Testis (tissue), 3 donors: ENCODE measurements around the gene C13orf42. TPM values are rescaled to one million over a fixed set of nuclear protein-coding genes. Genes with fewer than 3 reads are reported as not detected.

Experiments
- DNase-seq: peaks from one replicate; pipeline ENCODE4 v3.0.0-alpha.2; 2019
- H3K27ac ChIP-seq, 2 donors: fragments of 200-600 bp; sonication (generic); one replicate each; pipeline ENCODE4 v1.5.1; 2019
- H3K27me3 ChIP-seq: fragments of 200-600 bp; sonication (generic); one replicate; pipeline ENCODE4 v1.5.1; 2019
- H3K36me3 ChIP-seq: fragments of 200-600 bp; sonication (generic); one replicate; pipeline ENCODE4 v1.5.1; 2017; ENCODE audit warnings: low read depth; ENCODE audit errors: missing control alignments
- H3K4me1 ChIP-seq: fragments of 200-600 bp; sonication (generic); one replicate; pipeline ENCODE4 v1.5.1; 2019
- H3K4me3 ChIP-seq, 2 donors: fragments of 200-600 bp; sonication (generic); one replicate each; pipeline ENCODE4 v1.5.1; 2017 to 2019
- H3K9me3 ChIP-seq: fragments of 200-600 bp; sonication (generic); one replicate; pipeline ENCODE4 v1.5.1; 2017
- CTCF ChIP-seq, 3 experiments: fragments of 450-650 bp in 2 of 3; fragments of 200-600 bp in 1 of 3; sonication (generic) in 1 of 3; IDR thresholded peaks; one replicate each; pipeline ENCODE4 v1.5.1; 2016 to 2019; ENCODE audit warnings: antibody characterized with exemption in 3 of 3, mild to moderate bottlenecking in 2 of 3, moderate library complexity in 1 of 3
- POLR2A ChIP-seq: fragments of 450-650 bp; IDR thresholded peaks from one replicate; pipeline ENCODE4 v1.6.1; 2017; ENCODE audit warnings: antibody characterized with exemption, mild to moderate bottlenecking, moderate library complexity
- WGBS, 2 donors: methylation state at CpG; one replicate each; pipeline ENCODE4 v1.1.5; 2018; 5-methylcytosine and 5-hydroxymethylcytosine counted together
- intact Hi-C: fragments of 100-400 bp; cut with DNase I; formaldehyde crosslinking; loops from one replicate; pipeline ENCODE4 v1.15.1; 2023; ENCODE audit warnings: low total_unique reads
- polyA plus RNA-seq: library from polyadenylated mRNA; stranded (reverse); fragments of 350-450 nt; fragmentation: Illumina TruSeq; extraction: RNeasy Lipid Tissue Mini Kit (QIAGEN cat#74804); gene quantifications from one replicate; pipeline ENCODE4 v1.2.3, GENCODE V29; 2014; ENCODE audit warnings: low read depth, low replicate concordance; ENCODE audit not compliant: insufficient read depth
- total RNA-seq, 2 donors: library from RNA; depleted of rRNA; stranded (reverse); fragments of >200 nt; gene quantifications; one replicate each; pipeline ENCODE4 v1.2.3, GENCODE V29; 2016

Gene C13orf42
- total and polyA plus RNA-seq, 3 donors from 2014 or later, result 0.65 to 1.9 (median 1.8) TPM

GRCh38 chr13:51050021-51050830, 60.8 kb downstream of the C13orf42 start:
- intact Hi-C loops, result no loop called here
- no peaks in the 10 kb centered on the region for H3K4me1 ChIP-seq
- no peaks in the 10 kb centered on the region for H3K27me3 ChIP-seq
- WGBS, 2 donors, result 83% methylated on average over 14 of the region's 14 CpGs
- no peaks in the 10 kb centered on the region for H3K36me3 ChIP-seq
- no peak overlapping the region for H3K27ac ChIP-seq
- no peak overlapping the region for H3K4me3 ChIP-seq
- no peak for DNase-seq
- TF ChIP-seq CTCF (IDR thresholded peaks at IDR 0.05) (no peak), POLR2A (no peak)
- H3K9me3 ChIP-seq, result no peaks in the 10 kb centered on the region

DNA sequence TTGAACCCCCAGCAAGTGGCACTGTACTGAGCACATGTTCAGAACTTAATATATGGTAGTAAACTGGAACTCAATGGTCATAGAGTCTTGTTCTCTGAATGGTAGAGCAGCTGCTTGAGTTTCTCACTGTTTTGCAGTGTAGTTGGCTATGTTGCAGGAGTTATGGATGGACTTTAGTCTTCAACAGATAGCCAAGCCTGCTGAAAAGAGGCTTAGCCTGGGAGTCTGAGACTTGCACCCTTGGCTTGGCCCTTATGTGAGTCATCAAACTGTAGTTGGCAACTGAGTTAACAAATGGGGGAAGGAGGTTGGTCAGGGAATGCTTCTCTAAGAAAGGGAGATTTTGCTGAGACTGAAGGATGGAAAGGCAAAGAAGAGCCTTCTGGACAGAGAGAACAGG, 62.5 kb downstream of the C13orf42 start:
- Histone ChIP-seq H3K9me3 (no peaks in the 10 kb centered on the region), H3K27ac (no peak overlapping the region), H3K36me3 (no peaks in the 10 kb centered on the region), H3K27me3 (no peaks in the 10 kb centered on the region), H3K4me3 (no peak overlapping the region), H3K4me1 (no peaks in the 10 kb centered on the region)
- TF ChIP-seq POLR2A, result no peak
- TF ChIP-seq CTCF (IDR thresholded peaks at IDR 0.05), result no peak
- DNase-seq, result no peak
- intact Hi-C loops, result no loop called here

DNA sequence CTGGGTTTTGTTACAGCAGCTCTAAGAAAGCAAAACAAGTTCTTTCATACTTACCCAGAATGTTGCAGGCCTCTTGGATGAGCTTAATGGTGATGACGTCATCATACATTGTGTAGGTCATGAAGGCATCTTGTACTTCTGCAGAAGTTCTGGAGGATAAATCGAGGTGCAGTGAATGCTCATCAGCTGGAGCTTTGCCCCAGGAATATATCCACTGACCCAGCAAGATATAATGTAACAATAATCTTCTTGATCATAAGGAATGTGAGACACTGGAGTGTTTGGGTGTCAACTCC, 63.0 kb downstream of the C13orf42 start:
- H3K36me3 ChIP-seq, result no peaks in the 10 kb centered on the region
- H3K9me3 ChIP-seq, result no peaks in the 10 kb centered on the region
- no peaks in the 10 kb centered on the region for H3K4me1 ChIP-seq
- DNase-seq, result no peak
- TF ChIP-seq POLR2A, result no peak
- no peak for TF ChIP-seq CTCF (IDR thresholded peaks at IDR 0.05)
- WGBS, 2 donors, result 75 to 94% methylated on average over 2 of the region's 2 CpGs
- no peak overlapping the region for H3K27ac ChIP-seq
- no peaks in the 10 kb centered on the region for H3K27me3 ChIP-seq
- intact Hi-C loops, result no loop called here
- no peak overlapping the region for H3K4me3 ChIP-seq

DNA sequence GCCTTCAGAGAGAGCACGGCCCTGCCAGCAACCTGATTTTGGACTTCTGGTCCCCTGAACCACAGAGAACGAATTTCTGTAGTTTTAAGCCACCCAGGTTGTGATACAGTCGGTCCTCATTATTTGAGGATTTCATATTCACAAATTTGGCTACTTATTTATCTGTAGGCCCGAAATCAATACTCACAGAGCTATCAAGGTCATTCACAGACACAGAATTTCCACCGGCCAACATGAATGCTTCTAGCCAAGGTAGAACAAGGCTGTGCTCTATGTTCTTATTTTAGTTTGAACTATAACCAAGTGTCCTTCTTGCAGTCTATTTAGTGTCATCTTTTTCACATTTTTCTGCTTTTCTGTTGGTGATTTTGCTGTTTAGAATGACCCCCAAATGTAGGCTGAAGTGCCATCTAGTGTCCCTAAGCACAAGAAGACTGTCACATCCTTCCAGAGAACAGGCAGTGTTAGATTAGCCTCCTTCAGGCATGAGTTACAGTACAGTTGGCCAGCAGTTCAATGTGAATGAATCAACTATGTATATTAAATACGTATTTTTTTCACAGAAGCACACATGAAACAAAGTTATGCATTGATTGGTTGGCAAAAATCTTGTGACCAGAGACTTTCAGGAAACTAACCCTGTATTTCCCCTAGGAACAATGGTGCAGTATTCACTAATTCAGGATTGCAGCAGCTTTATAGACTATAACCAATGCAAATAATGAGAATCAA, 63.5 kb downstream of the C13orf42 start:
- WGBS, 2 donors, result 60 to 62% methylated on average over 6 of the region's 6 CpGs
- H3K4me1 ChIP-seq, result no peaks in the 10 kb centered on the region
- no peak for DNase-seq
- H3K27ac ChIP-seq, result no peak overlapping the region
- intact Hi-C loops, result no loop called here
- no peak for TF ChIP-seq CTCF (IDR thresholded peaks at IDR 0.05)
- no peak for TF ChIP-seq POLR2A
- no peaks in the 10 kb centered on the region for H3K9me3 ChIP-seq
- no peak overlapping the region for H3K4me3 ChIP-seq
- H3K27me3 ChIP-seq, result no peaks in the 10 kb centered on the region
- H3K36me3 ChIP-seq, result no peaks in the 10 kb centered on the region
